PFSK-1 (cell line): ENCODE results near the gene HLA-DPA1.

Experiments used
- FOXP2 ChIP-seq: optimal IDR thresholded peaks from 2 replicates; pipeline ENCODE3; 2011; ENCODE audit warnings: borderline replicate concordance, control low read depth, inconsistent platforms; ENCODE audit not compliant: insufficient read depth; ENCODE audit errors: extremely low read length, extremely low read depth
- POLR2AphosphoS5 ChIP-seq: IDR thresholded peaks from 2 replicates; pipeline ENCODE4 v1.6.1; 2012; ENCODE audit warnings: low read depth, mild to moderate bottlenecking, control low read depth, low read length, moderate library complexity
- SIN3A ChIP-seq: IDR thresholded peaks from 2 replicates; pipeline ENCODE4 v1.6.1; 2012; ENCODE audit warnings: mild to moderate bottlenecking, low read length, moderate library complexity, borderline replicate concordance; ENCODE audit not compliant: insufficient read depth
- TAF1 ChIP-seq: IDR thresholded peaks from 2 replicates; pipeline ENCODE4 v1.6.1; 2012; ENCODE audit warnings: low read length, control low read depth, borderline replicate concordance; ENCODE audit not compliant: insufficient read depth
- TF ChIP-seq, protein P1 (sequence below), 2 experiments: IDR thresholded peaks; 2 replicates each; pipeline versions ENCODE4 v1.6.1 to v1.8.0; 2011 to 2012; ENCODE audit warnings: low read depth in 2 of 2, low read length in 2 of 2, control low read depth in 1 of 2, inconsistent platforms in 1 of 2, mild to moderate bottlenecking in 1 of 2, moderate library complexity in 1 of 2; ENCODE audit not compliant: insufficient read depth in 1 of 2

The HLA-DPA1 gene

DNA sequence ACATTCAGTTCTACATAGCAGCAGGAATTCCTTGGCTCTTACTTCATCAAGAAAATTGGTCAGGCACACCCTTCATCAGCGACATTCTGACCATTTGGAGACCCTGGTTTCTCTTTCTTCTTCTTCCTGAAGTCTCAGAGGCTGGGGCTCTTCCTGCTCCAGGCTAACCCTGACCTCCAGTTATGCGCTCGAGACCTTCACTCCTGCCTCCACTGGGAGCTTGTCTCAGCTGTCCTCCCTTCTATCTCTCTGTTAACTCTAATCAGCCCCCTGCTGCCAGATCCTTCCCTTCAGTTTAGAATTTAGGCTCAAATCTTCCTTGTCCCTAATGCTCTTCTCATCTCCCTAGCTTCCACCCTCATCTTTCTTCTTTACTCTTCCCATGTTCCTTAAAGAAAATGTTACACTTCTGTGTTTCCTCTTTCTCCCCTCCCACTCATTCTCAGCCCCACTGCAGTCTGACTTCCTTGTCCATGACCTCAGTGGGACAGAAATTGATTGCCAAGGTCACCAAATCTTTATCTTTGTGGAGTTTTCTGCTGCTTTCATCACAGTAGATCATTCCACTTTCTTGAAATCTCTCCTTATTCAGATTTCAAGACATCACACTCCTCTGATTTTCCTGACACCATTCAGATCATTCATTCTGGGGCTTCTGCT, 55.6 kb downstream of the HLA-DPA1 start:
- TF ChIP-seq SIN3A: no peak
- TF ChIP-seq TAF1: no peak
- TF ChIP-seq, protein P1, sequence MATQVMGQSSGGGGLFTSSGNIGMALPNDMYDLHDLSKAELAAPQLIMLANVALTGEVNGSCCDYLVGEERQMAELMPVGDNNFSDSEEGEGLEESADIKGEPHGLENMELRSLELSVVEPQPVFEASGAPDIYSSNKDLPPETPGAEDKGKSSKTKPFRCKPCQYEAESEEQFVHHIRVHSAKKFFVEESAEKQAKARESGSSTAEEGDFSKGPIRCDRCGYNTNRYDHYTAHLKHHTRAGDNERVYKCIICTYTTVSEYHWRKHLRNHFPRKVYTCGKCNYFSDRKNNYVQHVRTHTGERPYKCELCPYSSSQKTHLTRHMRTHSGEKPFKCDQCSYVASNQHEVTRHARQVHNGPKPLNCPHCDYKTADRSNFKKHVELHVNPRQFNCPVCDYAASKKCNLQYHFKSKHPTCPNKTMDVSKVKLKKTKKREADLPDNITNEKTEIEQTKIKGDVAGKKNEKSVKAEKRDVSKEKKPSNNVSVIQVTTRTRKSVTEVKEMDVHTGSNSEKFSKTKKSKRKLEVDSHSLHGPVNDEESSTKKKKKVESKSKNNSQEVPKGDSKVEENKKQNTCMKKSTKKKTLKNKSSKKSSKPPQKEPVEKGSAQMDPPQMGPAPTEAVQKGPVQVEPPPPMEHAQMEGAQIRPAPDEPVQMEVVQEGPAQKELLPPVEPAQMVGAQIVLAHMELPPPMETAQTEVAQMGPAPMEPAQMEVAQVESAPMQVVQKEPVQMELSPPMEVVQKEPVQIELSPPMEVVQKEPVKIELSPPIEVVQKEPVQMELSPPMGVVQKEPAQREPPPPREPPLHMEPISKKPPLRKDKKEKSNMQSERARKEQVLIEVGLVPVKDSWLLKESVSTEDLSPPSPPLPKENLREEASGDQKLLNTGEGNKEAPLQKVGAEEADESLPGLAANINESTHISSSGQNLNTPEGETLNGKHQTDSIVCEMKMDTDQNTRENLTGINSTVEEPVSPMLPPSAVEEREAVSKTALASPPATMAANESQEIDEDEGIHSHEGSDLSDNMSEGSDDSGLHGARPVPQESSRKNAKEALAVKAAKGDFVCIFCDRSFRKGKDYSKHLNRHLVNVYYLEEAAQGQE (IDR thresholded peaks at IDR 0.05; ENCODE audit: insufficient read depth in 1 of 2, low read depth in 2 of 2, low read length in 2 of 2): no peak
- no peak for TF ChIP-seq POLR2AphosphoS5
- no peak for TF ChIP-seq FOXP2

DNA sequence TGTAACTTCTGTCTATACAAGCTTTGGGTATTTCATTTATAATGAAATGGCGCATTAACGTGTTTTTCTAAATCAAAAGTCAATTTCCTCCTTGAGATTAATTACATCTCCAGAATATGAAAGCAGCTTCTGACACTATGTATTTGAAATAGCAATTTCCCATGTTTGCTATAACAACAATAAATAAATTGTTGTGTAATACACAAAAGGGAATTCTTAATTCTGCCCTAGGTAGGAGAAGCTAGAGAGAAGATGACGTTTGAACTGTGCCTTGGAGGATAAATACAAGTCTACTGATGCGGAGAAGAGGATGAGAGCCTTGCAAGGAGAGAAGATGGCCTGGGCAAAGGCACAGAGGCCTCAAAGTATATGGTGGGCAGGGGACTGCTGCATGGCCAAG, 56.4 kb downstream of the HLA-DPA1 start:
- TF ChIP-seq SIN3A (no peak), FOXP2 (no peak), POLR2AphosphoS5 (no peak), TAF1 (no peak)
- TF ChIP-seq, protein P1 (IDR thresholded peaks at IDR 0.05; ENCODE audit: insufficient read depth in 1 of 2, low read depth in 2 of 2, low read length in 2 of 2): no peak

DNA sequence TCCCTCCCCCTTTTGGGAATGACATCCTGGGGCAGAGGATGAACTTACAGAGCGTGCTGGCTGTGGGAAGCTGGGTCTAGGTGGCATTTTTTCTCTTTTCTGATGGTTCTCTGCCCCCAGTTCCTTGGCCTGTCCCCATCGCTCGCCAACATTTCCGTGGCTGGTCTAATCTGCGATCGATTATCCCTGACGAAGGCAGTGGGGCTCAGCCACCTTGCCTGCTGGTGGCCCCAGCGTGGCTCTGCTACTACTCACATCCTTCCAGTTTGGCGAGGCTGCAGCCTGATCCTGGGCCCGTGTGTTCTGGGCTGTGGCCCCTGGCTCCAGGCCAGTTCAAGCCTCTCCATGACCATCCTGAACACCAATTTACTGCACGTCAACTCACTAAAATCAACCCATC, 57.7 kb downstream of the HLA-DPA1 start:
- no peak for TF ChIP-seq FOXP2
- TF ChIP-seq SIN3A: no peak
- TF ChIP-seq POLR2AphosphoS5: no peak
- no peak for TF ChIP-seq TAF1
- TF ChIP-seq, protein P1 (IDR thresholded peaks at IDR 0.05; ENCODE audit: insufficient read depth in 1 of 2, low read depth in 2 of 2, low read length in 2 of 2): no peak

DNA sequence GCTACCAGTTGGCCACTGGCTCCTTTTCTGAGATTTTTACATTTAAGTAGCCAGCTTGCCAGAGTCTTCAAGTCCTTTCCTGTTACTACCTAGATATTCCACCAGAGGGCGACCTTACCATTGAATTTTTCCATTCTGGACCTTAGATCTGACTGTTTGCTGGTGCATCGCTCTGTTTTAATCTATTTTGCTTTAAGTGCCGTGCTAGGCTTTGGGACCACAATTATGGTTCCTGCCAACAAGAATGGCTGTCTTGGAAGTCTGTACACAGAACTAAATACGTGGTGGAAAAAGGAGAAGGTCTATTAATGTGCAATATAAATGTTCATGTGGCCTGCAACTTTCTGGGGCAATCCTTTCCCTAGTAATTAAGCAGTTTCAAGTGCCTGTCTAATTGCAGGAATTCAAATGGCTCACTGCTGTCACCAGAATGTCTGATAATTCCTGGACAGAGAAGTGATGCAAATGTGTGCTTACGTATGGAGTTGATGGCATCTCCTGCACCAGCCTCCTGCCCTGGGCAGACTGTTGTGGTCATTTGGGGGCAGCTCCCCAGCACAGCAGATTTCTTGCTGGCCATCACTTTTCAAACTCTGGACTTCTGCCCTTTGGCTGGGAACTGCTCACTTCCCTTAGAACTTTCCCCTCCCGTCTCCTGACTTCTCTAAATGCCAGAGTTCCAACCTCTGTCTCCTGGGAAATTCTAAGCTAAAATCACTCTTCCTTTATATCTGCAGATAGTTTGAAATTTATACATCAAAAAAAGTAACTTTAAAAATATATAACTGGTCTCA, 58.4 kb downstream of the HLA-DPA1 start:
- no peak for TF ChIP-seq SIN3A
- no peak for TF ChIP-seq TAF1
- no peak for TF ChIP-seq POLR2AphosphoS5
- no peak for TF ChIP-seq FOXP2
- TF ChIP-seq, protein P1 (IDR thresholded peaks at IDR 0.05; ENCODE audit: insufficient read depth in 1 of 2, low read depth in 2 of 2, low read length in 2 of 2): no peak
